ENCODE measurements around the gene MARCHF2.
A peak's percentile ranks its signal among the peaks of the same experiment; 100 is the strongest.

MARCHF2 gene

DNA sequence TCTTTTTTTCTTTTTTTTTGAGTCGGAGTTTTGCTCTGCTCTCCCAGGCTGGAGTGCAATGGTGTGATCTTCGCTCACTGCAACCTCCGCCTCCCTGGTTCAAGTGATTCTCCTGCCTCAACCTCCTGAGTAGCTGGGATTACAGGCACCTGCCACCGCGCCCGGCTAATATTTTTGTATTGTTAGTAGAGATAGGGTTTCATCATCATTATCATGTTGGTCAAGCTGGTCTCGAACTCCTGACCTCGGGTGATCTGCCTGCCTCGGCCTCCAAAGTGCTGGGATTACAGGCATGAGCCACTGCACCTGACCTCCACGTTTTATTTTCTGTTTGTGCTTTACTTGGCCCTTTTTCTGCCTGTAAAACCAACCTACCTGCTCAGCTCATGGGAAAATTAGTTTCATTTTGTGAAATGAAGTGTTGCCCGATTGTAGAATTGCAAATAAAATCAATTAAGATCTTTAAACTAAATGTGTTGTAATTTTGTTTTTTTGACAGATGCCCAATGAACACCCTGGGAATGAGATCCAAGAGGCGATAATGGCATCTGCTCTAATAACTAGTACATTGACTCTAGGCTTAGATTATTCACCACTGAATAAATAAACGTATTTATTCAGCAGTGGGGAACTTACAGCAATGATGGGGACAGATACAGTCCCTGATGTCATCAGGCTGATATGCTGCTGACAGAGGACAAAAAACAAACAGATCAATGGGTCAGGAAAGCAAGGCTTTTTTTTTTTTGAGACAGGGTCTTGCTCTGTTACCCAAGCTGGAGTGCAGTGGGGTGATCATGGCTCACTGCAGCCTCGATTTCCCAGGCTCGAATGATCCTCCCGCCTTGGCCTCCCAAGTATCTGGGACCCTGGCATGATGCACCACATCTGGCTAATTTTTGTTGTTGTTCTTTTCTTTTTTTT lies 25.2 kb upstream of the MARCHF2 start:
- no peak for DNase-seq (ENCODE audit: low spot score)

DNA sequence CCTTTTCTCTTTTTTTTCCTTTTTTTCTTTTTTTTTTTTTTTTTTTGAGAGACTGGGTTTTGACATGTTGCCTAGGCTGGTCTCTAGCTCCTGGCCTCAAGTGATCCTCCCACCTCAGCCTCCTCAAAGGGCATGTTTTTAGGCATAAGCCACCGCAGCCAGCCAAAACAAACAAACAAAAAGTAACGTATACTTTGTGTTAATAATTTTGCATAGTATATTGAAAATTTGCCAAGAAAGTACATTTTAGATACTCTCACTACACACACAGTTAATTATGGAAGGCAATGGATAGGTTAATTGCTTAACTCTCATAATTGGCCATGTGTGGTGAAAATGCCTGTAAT lies 24.5 kb upstream of the MARCHF2 start:
- no peak for DNase-seq (ENCODE audit: low spot score)

DNA sequence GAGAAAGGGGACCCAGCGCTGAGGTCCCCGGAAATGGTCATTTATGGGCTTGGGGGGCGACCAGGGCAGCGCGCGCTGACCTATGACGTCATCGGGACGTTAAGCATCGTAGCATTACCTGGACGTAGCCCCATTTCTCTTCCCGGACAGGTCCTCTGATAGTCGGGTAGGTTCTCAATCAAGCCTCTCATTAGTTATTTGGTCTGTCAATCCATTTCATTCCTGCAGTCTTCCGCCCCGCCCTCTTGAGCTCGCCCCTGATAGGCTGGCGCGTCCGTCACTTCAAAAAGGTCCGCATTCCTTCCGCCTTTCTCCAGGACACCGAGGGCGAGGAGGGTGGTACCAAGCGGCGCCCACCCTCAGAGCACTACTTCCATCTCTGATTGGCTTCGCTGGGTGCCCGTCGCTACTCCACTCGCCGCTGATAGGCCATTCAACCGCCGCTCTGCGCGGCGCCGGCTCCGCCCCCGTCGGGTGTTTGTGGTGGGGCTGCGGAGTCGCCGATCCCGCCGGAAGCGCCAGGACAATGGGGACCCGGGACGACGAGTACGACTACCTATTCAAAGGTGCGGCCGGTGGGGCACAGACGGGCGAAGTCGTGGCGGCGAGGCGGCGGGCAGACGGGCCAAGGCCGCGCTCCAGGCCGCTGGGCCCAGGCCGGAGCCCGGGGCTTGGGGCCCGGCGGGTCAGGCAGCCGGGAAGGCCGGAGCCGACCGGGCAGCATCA lies 23.1 kb upstream of the MARCHF2 start, which contains the start of gene RAB11B:
RAB11B (plus strand) TSS at position 470 of the 726 bp plus-strand sequence; CDS start at position 527, 57 bp downstream.
- DNase-seq (ENCODE audit: low spot score): peak; percentile 100

DNA sequence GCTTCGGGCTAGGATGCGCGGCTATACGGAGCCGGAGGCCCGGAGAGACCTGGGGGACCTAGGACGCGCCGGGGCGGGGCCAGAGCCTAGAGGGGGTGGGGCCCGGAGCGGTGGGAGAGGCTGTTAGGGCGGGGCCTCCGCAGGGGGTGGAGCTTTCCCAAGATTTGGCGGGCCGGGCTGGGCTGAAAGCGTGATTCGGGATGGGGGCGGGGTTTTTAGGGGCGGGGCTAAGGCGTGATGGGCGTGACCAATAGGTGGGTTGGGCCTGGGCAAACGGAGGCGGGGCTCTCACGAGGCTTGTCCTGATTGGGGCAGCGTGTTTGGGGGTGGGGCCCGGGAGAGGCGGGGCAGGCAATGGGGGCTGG lies 22.5 kb upstream of the MARCHF2 start:
- DNase-seq (ENCODE audit: low spot score): peak; percentile 94

DNA sequence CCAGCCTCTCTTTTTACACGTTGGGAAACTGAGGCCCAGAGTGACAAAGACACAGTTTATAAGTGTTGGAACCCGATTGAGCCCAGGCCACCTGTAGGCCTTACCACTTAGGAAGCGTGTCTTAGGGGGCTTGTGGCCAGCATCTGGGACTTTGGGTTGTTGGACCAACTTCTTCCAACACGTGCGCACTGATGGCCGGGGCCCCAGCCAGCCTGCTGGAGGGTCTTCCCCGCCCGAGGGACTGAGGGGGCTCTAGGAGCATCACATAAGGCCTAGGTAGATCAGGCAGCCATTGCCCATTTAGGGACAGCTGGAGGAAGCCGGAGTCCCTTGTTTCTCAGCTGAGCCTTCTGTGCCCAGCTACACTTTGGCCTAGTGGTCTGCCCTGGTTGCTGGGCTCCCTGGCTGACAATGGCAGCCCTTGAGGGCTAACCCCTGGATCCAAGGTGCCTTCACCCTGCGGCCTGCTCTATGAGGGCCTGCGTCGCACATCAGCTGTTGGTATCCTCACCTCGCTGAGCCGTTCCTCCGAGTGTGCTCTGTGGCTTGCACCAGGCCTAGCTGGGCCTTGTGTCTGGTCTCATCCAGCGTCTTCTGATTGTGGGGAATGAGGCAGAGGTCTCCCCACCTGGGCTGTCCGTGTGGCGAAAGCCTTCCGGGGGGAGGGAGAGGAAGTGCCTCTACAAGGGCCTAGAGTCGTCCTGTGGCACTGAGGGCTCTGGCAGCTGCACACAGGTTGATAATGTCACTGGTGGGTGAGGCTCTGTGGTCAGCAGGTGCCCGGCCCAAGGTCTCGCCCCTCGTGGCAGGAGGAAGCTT lies 21.7 kb upstream of the MARCHF2 start:
- no peak for DNase-seq (ENCODE audit: low spot score)

DNA sequence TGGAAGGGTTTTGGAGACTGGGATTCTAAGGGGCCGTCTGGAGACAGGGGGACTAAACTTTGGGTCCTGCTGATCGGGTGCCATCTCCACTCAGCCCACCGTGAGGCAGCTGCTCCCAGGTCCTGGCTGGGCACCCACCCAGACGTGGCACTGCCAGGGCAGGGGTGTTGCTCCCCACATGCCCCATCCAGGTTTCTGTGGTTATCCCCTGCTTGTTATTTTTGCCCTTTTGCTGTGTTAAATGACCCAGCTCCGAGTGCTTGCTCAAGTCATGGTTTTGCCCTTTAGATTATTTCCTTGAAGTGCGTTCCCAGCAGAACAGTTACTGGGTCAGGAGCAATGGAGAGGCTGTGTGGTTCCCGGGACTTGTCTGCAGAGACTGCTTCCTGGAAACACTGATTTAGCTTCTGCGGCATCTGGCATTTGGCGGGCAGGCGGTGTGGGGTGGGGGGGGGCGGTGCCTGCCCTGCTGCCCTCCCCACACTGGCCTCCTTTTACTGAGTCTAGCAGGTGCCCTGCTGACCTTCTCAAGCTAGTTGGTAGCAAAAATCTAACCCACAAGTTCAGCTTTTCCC lies 21.0 kb upstream of the MARCHF2 start:
- DNase-seq (ENCODE audit: low spot score): no peak

DNA sequence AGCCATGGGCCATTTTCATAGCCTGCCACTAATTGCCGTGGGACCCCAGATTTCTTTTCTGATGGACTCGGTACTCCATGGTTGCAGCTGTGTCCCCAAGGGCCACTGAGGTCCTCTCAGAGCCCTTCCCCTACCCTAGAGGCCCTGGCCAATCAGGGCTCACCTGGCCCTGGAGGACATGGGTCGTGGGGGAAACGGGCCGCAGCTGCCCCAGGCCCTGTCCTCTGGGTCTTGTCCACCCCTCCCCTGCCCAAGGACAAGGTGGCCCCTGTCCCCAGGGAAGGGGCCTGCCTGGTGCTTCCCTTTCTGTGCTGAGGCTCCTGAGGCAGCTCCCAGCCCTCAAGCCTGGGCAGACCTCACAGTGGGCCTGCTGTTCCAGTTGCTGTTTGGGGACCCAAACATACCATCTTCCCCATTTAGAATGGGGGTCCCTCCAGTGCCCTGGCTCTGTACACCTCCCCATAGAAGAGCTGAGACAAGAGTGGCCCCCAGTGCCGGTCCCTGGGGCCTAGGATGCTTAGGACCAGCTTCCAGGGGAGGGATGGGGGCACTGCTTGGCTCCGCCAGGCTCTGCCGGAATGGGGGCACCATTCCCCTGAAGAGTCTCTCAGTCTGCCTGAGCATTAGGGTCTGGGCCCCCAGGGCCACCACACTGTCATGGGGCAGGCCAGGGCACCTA lies 19.8 kb upstream of the MARCHF2 start:
- DNase-seq (ENCODE audit: low spot score): no peak

DNA sequence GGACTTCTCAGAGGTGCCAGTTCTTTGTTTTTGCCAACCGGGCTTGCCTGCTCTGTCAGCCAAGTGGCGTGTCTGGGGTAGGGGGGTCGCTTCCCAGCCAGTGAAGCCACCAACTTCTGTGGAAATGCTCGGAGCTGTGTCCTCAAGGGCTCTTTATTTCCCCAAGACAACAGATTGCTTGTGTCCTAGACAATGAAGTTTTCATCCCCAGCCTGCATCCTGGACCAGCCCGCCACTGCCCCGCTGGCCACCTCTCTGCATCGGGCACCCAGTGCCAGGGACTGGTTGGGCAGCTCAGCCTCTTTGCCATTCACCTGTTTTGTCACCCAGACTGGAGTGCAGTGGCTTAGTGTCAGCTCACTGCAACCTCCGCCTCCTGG lies 19.2 kb upstream of the MARCHF2 start:
- DNase-seq (ENCODE audit: low spot score): peak; percentile 93

DNA sequence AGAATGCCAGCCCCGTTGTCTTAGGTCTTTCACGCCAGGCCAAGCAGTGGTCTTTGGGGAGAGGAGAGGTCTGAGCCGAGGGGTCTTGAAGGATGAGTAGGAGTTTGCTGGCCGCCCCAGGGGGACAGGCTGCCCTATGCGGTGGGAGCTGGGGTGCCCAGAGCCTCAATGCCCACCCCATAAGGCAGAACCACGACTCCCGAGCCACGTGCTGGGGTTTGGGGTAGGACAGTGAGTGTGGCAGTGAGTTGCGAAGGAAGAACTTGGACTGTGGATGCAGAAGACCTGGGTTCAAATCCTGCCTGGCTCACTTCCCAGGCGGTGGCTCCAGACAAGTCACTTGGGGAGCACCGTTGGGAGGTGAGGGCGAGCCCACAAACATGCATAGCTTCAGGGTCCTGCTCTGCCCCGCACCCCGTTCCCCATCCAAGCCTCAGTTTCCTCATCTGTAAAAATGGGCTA lies 17.5 kb upstream of the MARCHF2 start:
- DNase-seq (ENCODE audit: low spot score): no peak

DNA sequence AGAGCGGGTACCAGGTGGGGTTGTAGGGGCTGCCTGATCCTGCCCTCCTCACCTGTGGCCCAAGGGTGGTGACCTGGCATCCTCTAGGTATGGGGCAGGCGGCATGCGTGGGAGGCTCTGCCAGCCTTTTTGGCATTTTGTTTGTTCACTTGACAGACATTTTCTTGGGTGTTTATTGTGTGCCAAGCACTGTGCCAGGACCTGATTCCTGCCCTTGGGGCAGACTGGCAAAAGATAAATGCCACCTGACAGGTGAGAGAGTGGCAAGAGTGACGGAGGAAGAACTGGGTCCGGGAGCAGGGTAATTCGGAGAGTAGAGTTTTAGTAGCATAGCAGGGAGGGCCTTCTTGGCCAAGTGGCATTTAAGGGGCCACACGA lies 16.9 kb upstream of the MARCHF2 start:
- no peak for DNase-seq (ENCODE audit: low spot score)

DNA sequence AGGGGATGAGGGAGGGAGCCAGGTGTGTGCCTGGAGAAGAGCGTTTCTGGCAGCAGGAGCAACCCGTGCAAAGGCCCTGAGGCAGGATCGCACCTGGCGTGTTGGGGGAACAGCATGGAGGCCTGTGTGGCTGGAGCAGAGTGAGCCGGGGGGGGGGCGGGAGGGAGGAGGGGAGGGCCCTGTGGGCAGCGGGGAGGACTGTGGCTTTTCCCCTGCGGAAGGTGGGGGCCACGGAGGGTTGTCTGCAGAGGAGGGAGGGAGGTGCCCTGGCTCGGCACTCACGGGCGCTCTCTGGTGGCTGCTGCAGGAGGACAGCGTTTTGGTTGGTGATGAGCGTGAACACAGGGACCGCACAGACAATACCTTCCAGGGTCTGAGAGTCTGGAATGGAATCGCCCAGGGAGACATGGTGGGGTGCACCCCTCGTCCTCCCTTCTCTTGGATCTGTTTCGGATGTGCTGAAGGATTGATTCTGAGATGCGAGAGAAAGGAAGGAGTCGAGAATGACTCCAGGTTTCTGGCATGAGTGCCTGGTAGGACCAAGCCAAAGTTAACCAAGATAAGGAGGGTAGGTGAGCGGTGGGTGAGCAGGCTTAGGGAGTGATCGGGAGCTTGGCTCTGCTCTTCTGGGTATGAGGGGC lies 16.4 kb upstream of the MARCHF2 start:
- DNase-seq (ENCODE audit: low spot score): no peak

DNA sequence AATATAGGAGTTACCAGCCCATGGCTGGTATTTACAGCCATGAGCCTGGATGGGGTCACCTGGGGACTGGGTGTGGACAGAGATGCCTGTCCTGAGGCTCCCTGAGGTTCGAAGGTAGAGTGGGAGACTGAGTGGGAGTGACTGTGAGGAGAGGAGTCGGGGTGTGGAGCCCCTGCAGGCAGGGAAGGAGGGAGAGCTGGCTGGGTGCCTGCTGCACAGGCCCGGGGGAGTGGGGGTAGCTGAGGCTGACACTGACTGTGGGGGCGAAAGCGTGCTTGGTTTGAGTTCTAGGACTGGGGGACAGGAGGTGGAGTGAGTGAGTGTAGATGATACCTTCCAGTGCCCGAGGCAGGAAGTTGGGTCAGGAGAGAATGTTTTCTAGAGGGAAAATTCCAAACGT lies 15.8 kb upstream of the MARCHF2 start:
- DNase-seq (ENCODE audit: low spot score): no peak

DNA sequence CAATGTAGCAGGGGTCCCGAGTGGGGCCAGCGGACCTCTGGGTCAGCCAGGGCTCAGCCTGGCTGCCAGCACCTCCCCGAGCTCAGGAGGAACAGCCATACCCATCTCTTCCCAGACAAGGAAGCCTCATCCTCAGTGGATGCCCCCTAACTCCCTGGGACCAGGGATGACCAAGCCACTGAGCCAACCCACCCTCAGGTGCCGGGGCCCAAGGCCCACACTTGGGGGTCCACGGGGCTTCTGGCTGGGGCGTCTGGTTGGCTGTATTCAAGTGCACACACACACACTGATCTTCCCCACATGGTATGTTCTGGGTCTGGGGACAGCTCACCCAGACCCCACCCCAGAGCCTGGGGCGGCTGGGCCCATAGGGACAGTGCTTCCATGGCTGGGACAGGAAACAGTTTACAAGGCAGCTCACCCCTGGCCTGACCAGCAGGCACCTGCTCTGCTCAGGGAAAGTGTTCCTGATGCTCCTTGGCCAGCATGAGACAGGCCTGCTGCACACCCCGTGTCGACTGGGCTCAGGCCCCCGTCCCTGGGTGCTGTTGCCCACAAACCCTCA lies 15.3 kb upstream of the MARCHF2 start:
- no peak for DNase-seq (ENCODE audit: low spot score)

DNA sequence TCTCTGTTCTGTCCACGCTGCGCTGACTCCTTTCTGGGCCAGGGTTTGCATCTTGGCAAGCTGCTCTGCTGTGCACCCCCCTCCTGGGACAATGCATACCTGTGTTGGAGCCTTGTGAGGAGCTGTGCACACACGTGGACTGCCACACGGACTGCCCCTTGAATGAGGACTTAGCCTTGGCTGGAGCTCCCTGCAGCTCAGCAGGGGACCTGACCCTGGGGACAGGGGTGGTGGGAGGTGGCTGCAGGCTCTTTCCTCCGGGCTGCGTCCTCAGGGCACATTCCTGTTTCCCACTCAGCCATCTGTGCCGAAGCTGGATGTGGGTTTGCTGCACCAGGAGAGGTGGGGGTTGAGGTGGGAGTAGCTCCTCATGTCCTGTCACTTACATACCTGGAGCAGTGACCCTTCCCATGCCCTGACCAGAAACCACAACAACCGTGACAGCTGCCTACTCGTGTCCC lies 14.8 kb upstream of the MARCHF2 start:
- DNase-seq (ENCODE audit: low spot score): no peak

DNA sequence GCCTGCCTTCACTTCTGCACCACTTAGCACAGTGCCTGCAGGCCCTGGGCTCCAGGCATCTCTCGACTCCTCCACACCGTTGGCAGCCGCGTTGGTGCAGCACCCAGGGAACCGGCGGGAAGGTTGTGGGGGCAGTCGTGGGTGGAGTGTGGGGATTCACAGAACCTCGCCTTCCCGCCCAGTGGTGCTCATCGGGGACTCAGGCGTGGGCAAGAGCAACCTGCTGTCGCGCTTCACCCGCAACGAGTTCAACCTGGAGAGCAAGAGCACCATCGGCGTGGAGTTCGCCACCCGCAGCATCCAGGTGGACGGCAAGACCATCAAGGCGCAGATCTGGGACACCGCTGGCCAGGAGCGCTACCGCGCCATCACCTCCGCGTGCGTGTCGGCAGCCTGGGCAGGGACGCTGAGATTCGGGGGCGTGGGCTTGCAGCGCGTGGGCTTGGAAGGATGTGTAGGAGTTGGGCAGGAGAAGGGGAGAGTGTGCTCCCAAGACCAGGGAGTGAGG lies 13.4 kb upstream of the MARCHF2 start:
- no peak for DNase-seq (ENCODE audit: low spot score)

DNA sequence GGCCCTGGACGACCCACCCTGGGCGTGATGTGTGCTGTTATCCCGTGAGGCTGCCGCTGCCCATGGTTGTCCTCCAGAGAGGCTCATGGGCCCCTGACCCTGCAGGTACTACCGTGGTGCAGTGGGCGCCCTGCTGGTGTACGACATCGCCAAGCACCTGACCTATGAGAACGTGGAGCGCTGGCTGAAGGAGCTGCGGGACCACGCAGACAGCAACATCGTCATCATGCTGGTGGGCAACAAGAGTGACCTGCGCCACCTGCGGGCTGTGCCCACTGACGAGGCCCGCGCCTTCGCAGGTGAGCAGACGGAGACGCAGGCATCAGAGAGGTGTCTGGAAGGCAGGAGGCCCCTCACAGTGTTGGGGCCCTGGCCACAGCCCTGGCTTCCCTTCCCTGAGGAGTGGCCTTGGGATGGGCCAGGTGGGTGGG lies 11.1 kb upstream of the MARCHF2 start:
- no peak for DNase-seq (ENCODE audit: low spot score)

DNA sequence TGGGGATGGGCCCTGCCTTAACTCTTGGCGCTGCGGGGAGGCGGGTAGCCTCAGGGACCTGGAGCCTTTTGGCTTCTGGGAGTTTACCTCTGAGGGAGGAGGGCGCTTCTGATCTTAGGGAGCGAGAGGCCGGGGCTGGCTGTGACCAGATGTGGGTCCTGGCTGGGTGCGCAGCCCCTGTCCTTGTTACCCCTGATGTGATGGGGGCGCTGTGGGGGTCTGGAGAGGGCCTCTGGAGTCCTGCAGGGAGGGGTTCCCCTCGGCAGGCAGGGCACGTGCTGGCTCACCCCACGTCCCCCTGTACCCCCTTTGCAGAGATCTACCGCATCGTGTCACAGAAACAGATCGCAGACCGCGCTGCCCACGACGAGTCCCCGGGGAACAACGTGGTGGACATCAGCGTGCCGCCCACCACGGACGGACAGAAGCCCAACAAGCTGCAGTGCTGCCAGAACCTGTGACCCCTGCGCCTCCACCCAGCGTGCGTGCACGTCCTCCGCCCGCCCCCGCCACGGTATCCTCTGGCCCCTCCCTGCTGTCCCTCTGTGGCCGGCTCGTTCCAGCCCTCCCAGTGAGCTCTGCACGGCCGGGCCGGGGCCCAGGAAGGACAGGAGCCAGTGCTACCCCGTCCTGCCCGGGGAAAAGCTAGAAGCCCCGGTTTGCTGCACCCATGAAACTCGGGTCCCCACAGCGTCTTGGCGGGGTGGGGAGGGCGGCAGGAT lies 9.8 kb upstream of the MARCHF2 start:
- no peak for DNase-seq (ENCODE audit: low spot score)

DNA sequence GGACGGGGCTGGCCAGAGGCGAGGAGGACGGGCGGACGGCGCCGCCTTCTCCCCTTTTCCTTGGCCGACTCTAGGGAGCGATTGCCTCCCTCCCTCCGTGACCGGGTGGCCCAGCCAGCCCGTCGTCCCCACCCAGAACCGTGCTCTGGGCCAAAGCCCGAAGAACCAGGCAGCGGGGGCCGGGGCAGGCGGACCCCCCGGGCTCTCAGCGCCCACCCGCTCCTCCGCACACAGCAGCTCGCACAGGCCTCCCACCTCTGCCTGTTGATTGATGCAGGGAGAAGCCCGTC lies 9.3 kb upstream of the MARCHF2 start:
- no peak for DNase-seq (ENCODE audit: low spot score)

DNA sequence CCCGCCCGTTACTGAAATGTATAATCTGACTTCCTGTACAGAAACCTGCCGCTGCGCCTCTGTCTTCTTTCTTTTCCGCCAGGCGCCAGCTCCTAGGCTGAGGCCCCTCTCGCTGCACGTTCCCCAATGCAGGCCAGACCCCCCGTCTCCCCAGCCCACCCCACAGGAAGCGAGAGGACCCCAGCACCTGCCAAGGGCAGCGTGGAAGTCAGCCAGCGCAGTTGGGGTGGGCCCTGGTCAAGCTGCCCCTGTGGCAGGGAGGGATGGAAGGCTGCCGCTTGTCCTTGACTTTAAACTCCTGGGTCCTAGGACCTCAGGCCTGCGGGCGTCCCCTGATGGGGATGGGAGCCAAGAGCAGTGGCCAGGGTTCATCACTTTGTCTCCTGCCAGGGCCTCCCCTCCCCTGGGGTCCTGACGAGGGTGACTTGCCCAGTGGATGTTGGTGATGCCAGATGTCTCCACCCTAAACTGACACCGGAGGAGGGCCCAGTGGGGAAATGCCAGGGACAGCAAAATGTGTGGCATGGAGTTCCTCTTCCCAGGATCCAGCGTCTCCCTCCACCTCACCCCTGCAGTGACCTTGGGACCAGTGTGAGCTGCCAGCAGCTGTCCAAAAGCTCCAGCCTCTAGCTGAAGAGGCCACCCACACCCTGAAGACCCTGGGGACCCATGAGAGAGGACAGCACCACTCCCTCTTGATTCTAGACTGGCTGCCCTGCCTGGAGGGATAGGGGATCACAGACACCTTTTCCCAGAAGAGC lies 8.5 kb upstream of the MARCHF2 start:
- no peak for DNase-seq (ENCODE audit: low spot score)

Data from putamen (tissue), 1 donor.